Measurements from ENCODE around the gene NIN. TPM values are rescaled to one million over a fixed set of nuclear protein-coding genes. Genes with fewer than 3 reads are reported as not detected.

NIN gene
- total RNA-seq, 6 experiments from 2014 or later: 43.7 to 66.3 (median 57.4) TPM

GRCh38 chr14:50798048-50798421 lies 32.9 kb downstream of the NIN start:
- no peak overlapping the region for H3K27ac Mint-ChIP-seq
- peaks cover 70% of the 10 kb centered on the region for H3K4me1 Mint-ChIP-seq (ENCODE audit: low read depth)
- H3K27me3 Mint-ChIP-seq (ENCODE audit: insufficient read depth): peaks cover 1% of the 10 kb centered on the region; the same call in 1 of the 2 replicates
- no peak for DNase-seq
- H3K36me3 Mint-ChIP-seq (ENCODE audit: low read depth): no peaks in the 10 kb centered on the region
- no peak overlapping the region for H3K4me3 Mint-ChIP-seq
- TF ChIP-seq CTCF (IDR thresholded peaks at IDR 0.05): no peak
- no peaks in the 10 kb centered on the region for H3K9me3 Mint-ChIP-seq

GRCh38 chr14:50797250-50798047 lies 33.5 kb downstream of the NIN start:
- no peak for TF ChIP-seq CTCF (IDR thresholded peaks at IDR 0.05)
- Mint-ChIP-seq H3K4me3 (no peak overlapping the region), H3K27ac (no peak overlapping the region), H3K4me1 (ENCODE audit: low read depth) (peaks cover 65% of the 10 kb centered on the region), H3K9me3 (no peaks in the 10 kb centered on the region), H3K36me3 (ENCODE audit: low read depth) (peaks cover 6% of the 10 kb centered on the region; the same call in 1 of the 2 replicates), H3K27me3 (ENCODE audit: insufficient read depth) (peaks cover 1% of the 10 kb centered on the region; the same call in 1 of the 2 replicates)
- no peak for DNase-seq

- TF ChIP-seq CTCF (IDR thresholded peaks at IDR 0.05): no peak
- Mint-ChIP-seq H3K4me3 (no peak overlapping the region), H3K9me3 (no peaks in the 10 kb centered on the region), H3K4me1 (ENCODE audit: low read depth) (peaks cover 57% of the 10 kb centered on the region), H3K36me3 (ENCODE audit: low read depth) (peaks cover 14% of the 10 kb centered on the region; the same call in 1 of the 2 replicates), H3K27ac (peak overlapping the region; percentile 12), H3K27me3 (ENCODE audit: insufficient read depth) (peaks cover 1% of the 10 kb centered on the region; the same call in 1 of the 2 replicates)
- DNase-seq: no peak
Measured at GRCh38 chr14:50796390-50796789, 34.6 kb downstream of the NIN start.

GRCh38 chr14:50795909-50796308 lies 35.1 kb downstream of the NIN start:
- Mint-ChIP-seq H3K27me3 (ENCODE audit: insufficient read depth) (peaks cover 1% of the 10 kb centered on the region; the same call in 1 of the 2 replicates), H3K4me1 (ENCODE audit: low read depth) (peaks cover 58% of the 10 kb centered on the region), H3K4me3 (no peak overlapping the region), H3K36me3 (ENCODE audit: low read depth) (peaks cover 14% of the 10 kb centered on the region; the same call in 1 of the 2 replicates), H3K9me3 (no peaks in the 10 kb centered on the region), H3K27ac (peak overlapping the region; percentile 27)
- TF ChIP-seq CTCF (IDR thresholded peaks at IDR 0.05): no peak
- DNase-seq: no peak

GRCh38 chr14:50795142-50795541 lies 35.8 kb downstream of the NIN start:
- no peak overlapping the region for H3K27ac Mint-ChIP-seq

More at GRCh38 chr14:50795142-50795541, 35.8 kb downstream of the NIN start:
- TF ChIP-seq CTCF (IDR thresholded peaks at IDR 0.05): no peak
- peaks cover 60% of the 10 kb centered on the region for H3K4me1 Mint-ChIP-seq (ENCODE audit: low read depth)
- H3K27me3 Mint-ChIP-seq (ENCODE audit: insufficient read depth): no peaks in the 10 kb centered on the region
- DNase-seq: no peak
- H3K9me3 Mint-ChIP-seq: no peaks in the 10 kb centered on the region
- H3K4me3 Mint-ChIP-seq: no peak overlapping the region
- H3K36me3 Mint-ChIP-seq (ENCODE audit: low read depth): peaks cover 14% of the 10 kb centered on the region; the same call in 1 of the 2 replicates
